Endothelial cell (in vitro differentiated cells): ENCODE measurements around the gene TECTA. TPM values are rescaled to one million over a fixed set of nuclear protein-coding genes. Genes with fewer than 3 reads are reported as not detected.
"Not testable (repeated sequence)": the region's sequence is repeated elsewhere in the genome, so short reads cannot be mapped to it uniquely, and the experiment has no call there.

Source experiments
- DNase-seq: peaks from one replicate; pipeline ENCODE4 v3.0.0; 2021; ENCODE audit warnings: low spot score
- H3K27ac Mint-ChIP-seq: one replicate; pipeline ENCODE4 v1.8.0; 2021; ENCODE audit warnings: mixed read lengths, inconsistent platforms; ENCODE audit not compliant: unreplicated experiment
- H3K27me3 Mint-ChIP-seq: one replicate; pipeline ENCODE4 v1.8.0; 2021; ENCODE audit warnings: mild to moderate bottlenecking, moderate library complexity, mixed read lengths, inconsistent platforms; ENCODE audit not compliant: unreplicated experiment
- H3K36me3 Mint-ChIP-seq: one replicate; pipeline ENCODE4 v1.8.0; 2021; ENCODE audit warnings: mild to moderate bottlenecking, low read depth, mixed read lengths, inconsistent platforms; ENCODE audit not compliant: unreplicated experiment
- H3K4me1 Mint-ChIP-seq: one replicate; pipeline ENCODE4 v1.8.0; 2021; ENCODE audit warnings: mild to moderate bottlenecking, mixed read lengths, inconsistent platforms; ENCODE audit not compliant: unreplicated experiment
- H3K4me3 Mint-ChIP-seq: one replicate; pipeline ENCODE4 v1.8.0; 2021; ENCODE audit warnings: mild to moderate bottlenecking, mixed read lengths, inconsistent platforms; ENCODE audit not compliant: unreplicated experiment
- H3K9me3 Mint-ChIP-seq: one replicate; pipeline ENCODE4 v1.8.0; 2021; ENCODE audit warnings: mixed read lengths, inconsistent platforms; ENCODE audit not compliant: unreplicated experiment
- CTCF ChIP-seq: fragments of 200-600 bp; sonication (generic); IDR thresholded peaks from one replicate; pipeline ENCODE4 v1.5.0; 2021; ENCODE audit warnings: antibody characterized with exemption; ENCODE audit not compliant: unreplicated experiment
- total RNA-seq: library from RNA; stranded (reverse); fragmentation: NEBNext Ultra II Directional; extraction: Animal tissue kit (Norgen Biotek cat#: 25700); gene quantifications from one replicate; pipeline ENCODE4 v1.2.1, GENCODE V29; 2021; ENCODE audit not compliant: unreplicated experiment

TECTA gene
- total RNA-seq, 1 donor from 2014 or later = 2.2 TPM

DNA sequence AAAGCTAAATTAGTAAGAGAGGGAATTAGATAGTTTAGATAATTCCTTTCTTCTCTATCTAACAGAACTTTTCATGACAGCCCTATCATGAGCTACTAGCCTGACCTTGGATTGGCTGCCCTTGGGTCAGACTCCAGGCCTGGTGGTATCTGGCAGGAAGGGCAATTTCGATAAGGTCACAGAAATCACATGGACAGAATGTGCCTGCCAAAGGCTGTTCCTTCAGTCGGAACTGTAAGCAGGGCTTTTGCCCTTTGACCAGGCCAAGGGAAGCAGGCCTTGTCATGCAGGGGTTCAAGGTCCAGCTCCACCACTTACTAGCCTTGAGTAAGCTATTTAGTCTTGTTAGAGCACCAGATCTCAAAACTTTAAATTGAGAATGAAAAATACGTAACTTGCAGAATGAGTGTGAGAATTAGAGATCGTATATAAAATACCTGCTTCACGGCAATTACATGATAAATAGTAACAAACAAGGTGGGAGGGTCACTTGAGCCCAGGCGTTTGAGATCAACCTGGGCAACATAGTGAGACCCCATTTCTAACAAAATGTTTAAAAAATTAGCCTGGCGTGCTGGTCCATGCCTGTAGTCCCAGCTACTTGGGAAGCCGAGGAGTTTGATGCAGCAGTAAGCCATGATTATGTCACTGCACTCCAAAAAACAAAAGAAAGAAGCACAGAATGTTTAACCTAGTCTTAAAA is 130.7 kb downstream of the TECTA start:
- Mint-ChIP-seq H3K4me3 (no peak overlapping the region), H3K27ac (no peak overlapping the region), H3K27me3 (peaks cover 3% of the 10 kb centered on the region), H3K36me3 (peaks cover 8% of the 10 kb centered on the region), H3K4me1 (peaks cover 19% of the 10 kb centered on the region), H3K9me3 (no peaks in the 10 kb centered on the region)
- TF ChIP-seq CTCF = no peak
- no peak for DNase-seq

- Mint-ChIP-seq H3K4me1 (peaks cover 38% of the 10 kb centered on the region), H3K4me3 (no peak overlapping the region), H3K9me3 (no peaks in the 10 kb centered on the region), H3K36me3 (no peaks in the 10 kb centered on the region), H3K27ac (peak overlapping the region; percentile 1), H3K27me3 (peaks cover 7% of the 10 kb centered on the region)
- TF ChIP-seq CTCF = no peak
- DNase-seq = no peak
Measured at GRCh38 chr11:121235057-121235456, 134.0 kb downstream of the TECTA start.

GRCh38 chr11:121236115-121237001 is 135.3 kb downstream of the TECTA start:
- Mint-ChIP-seq H3K36me3 (no peaks in the 10 kb centered on the region), H3K9me3 (no peaks in the 10 kb centered on the region), H3K4me1 (peaks cover 38% of the 10 kb centered on the region), H3K27ac (peak overlapping the region; percentile 76), H3K4me3 (no peak overlapping the region), H3K27me3 (peaks cover 4% of the 10 kb centered on the region)
- DNase-seq = no peak
- no peak for TF ChIP-seq CTCF

GRCh38 chr11:121237247-121237646 is 136.2 kb downstream of the TECTA start:
- H3K4me3 Mint-ChIP-seq, H3K36me3 Mint-ChIP-seq, H3K9me3 Mint-ChIP-seq, H3K27me3 Mint-ChIP-seq, DNase-seq: not testable (repeated sequence)
- Mint-ChIP-seq H3K4me1 (peaks cover 38% of the 10 kb centered on the region), H3K27ac (peak overlapping the region; percentile 76)

DNA sequence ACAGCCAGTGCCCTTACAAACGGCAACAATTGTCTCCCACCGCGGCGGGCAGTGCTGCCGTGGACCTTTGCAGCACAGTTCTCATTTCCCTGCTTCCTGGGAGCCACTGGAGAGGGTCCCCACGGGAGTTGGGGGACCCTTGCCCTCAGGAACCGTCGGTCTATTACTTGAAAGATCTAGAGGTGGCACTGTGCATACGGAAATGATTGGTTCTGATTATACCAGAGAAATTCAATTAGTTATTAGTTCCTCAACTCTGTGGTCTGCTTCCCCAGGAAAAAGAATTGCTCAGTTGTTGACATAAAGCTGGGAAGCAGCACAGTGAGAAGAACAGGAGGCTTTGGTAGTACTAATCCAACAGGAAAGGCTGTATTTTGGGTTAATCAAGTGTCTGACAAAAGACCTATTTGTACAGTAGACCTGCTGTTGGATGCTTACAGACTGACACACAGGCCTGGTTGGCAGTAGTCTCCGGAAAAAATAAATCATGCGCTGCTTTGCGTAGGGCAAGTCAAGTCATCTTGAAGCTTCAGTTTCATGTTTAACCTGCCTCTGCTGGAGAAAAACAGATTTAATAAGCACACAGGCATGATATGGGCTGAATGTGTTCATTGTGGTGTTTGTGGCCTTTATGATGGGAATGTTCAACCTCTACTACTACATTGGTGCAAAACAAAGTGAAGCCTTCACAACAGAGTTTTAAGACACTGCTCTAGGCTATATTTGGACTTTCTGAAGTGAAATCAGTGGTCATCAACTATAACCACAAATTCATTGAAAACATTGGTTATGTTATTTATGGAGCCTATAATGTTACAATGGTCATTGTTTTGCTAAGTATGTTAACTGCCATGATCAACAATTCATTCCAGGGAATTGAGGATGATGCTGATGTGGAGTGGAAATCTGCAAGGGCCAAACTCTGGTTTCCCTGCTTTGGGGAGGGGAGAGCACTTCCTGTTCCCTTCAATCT is 136.9 kb downstream of the TECTA start:
- no peak for DNase-seq
- Mint-ChIP-seq H3K4me1 (peaks cover 38% of the 10 kb centered on the region), H3K4me3 (no peak overlapping the region), H3K36me3 (no peaks in the 10 kb centered on the region), H3K27me3 (peaks cover 4% of the 10 kb centered on the region), H3K27ac (no peak overlapping the region), H3K9me3 (no peaks in the 10 kb centered on the region)
- no peak for TF ChIP-seq CTCF
